ENCODE results near the gene SEC31A. TPM values are rescaled to one million over a fixed set of nuclear protein-coding genes. Genes with fewer than 3 reads are reported as not detected.

The SEC31A gene
- total RNA-seq, 1 donor from 2014 or later = 190 TPM

GRCh38 chr4:82773057-82773456, 117.9 kb downstream of the SEC31A start:
- no peak for DNase-seq (ENCODE audit: low read depth in 2 of 2)

GRCh38 chr4:82770607-82771006, 120.3 kb downstream of the SEC31A start:
- no peak for DNase-seq (ENCODE audit: low read depth in 2 of 2)

Other genes with a start within 250 kb of the SEC31A start
- 23.6 and 23.8 TPM in 2 replicates for gene SCD5, start 92.4 kb downstream of the SEC31A start, total RNA-seq
- gene THAP9, start 9.6 kb upstream of the SEC31A start, total RNA-seq = 5.0 and 5.4 TPM in 2 replicates
- 9.1 and 9.5 TPM in 2 replicates for gene LIN54, start 119.7 kb upstream of the SEC31A start, total RNA-seq
- 88.9 and 89.6 TPM in 2 replicates for gene COPS4, start 144.0 kb upstream of the SEC31A start, total RNA-seq
- 0.25 and 0.39 TPM in 2 replicates for gene PLAC8, start 223.6 kb upstream of the SEC31A start, total RNA-seq

Data from dermis microvascular lymphatic vessel endothelial cell (primary cell).